ENCODE measurements around the gene FAT1. TPM values are rescaled to one million over a fixed set of nuclear protein-coding genes. Genes with fewer than 3 reads are reported as not detected.

Gene FAT1
- total and polyA plus RNA-seq, 4 donors = 110 to 217 (median 171) TPM

- H3K9me3 ChIP-seq (ENCODE audit: control insufficient read depth, insufficient read depth, low read length) = no peaks in the 10 kb centered on the region
- H3K4me3 ChIP-seq (ENCODE audit: low read depth, low read length) = no peak overlapping the region
- no peak overlapping the region for H3K27ac ChIP-seq (ENCODE audit: low read depth, low read length)
- H3K27me3 ChIP-seq (ENCODE audit: control insufficient read depth, insufficient read depth, low read length) = no peaks in the 10 kb centered on the region
- no peak for DNase-seq (ENCODE audit: low read depth in 4 of 6, low spot score in 6 of 6)
- no peaks in the 10 kb centered on the region for H3K4me1 ChIP-seq (ENCODE audit: control insufficient read depth, insufficient read depth, low read length)
- H3K36me3 ChIP-seq (ENCODE audit: control insufficient read depth, insufficient read depth, low read length) = peaks cover 3% of the 10 kb centered on the region
- WGBS (ENCODE audit: insufficient coverage) = 100% methylated on average over 1 of the region's 9 CpGs
Measured at GRCh38 chr4:186621959-186622553, 101.6 kb downstream of the FAT1 start.

GRCh38 chr4:186619088-186619487 is 104.6 kb downstream of the FAT1 start:
- Histone ChIP-seq H3K27me3 (ENCODE audit: control insufficient read depth, insufficient read depth, low read length) (no peaks in the 10 kb centered on the region), H3K36me3 (ENCODE audit: control insufficient read depth, insufficient read depth, low read length) (peaks cover 15% of the 10 kb centered on the region), H3K4me3 (ENCODE audit: low read depth, low read length) (no peak overlapping the region), H3K9me3 (ENCODE audit: control insufficient read depth, insufficient read depth, low read length) (no peaks in the 10 kb centered on the region), H3K4me1 (ENCODE audit: control insufficient read depth, insufficient read depth, low read length) (no peaks in the 10 kb centered on the region), H3K27ac (ENCODE audit: low read depth, low read length) (no peak overlapping the region)
- no peak for DNase-seq (ENCODE audit: low read depth in 4 of 6, low spot score in 6 of 6)
- WGBS (ENCODE audit: insufficient coverage) = 93% methylated on average over 3 of the region's 10 CpGs

GRCh38 chr4:186617921-186618320 is 105.7 kb downstream of the FAT1 start:
- WGBS (ENCODE audit: insufficient coverage) = 67% methylated on average over 3 of the region's 3 CpGs
- H3K36me3 ChIP-seq (ENCODE audit: control insufficient read depth, insufficient read depth, low read length) = peaks cover 16% of the 10 kb centered on the region
- H3K4me3 ChIP-seq (ENCODE audit: low read depth, low read length) = no peak overlapping the region
- no peak overlapping the region for H3K27ac ChIP-seq (ENCODE audit: low read depth, low read length)
- H3K4me1 ChIP-seq (ENCODE audit: control insufficient read depth, insufficient read depth, low read length) = no peaks in the 10 kb centered on the region
- no peaks in the 10 kb centered on the region for H3K9me3 ChIP-seq (ENCODE audit: control insufficient read depth, insufficient read depth, low read length)
- DNase-seq (ENCODE audit: low read depth in 4 of 6, low spot score in 6 of 6) = no peak
- no peaks in the 10 kb centered on the region for H3K27me3 ChIP-seq (ENCODE audit: control insufficient read depth, insufficient read depth, low read length)

GRCh38 chr4:186607490-186607889 is 116.2 kb downstream of the FAT1 start:
- H3K36me3 ChIP-seq (ENCODE audit: control insufficient read depth, insufficient read depth, low read length) = peaks cover 41% of the 10 kb centered on the region
- H3K4me3 ChIP-seq (ENCODE audit: low read depth, low read length) = no peak overlapping the region
- H3K27ac ChIP-seq (ENCODE audit: low read depth, low read length) = no peak overlapping the region
- H3K9me3 ChIP-seq (ENCODE audit: control insufficient read depth, insufficient read depth, low read length) = no peaks in the 10 kb centered on the region
- WGBS (ENCODE audit: insufficient coverage) = 92% methylated on average over 1 of the region's 1 CpG
- no peaks in the 10 kb centered on the region for H3K4me1 ChIP-seq (ENCODE audit: control insufficient read depth, insufficient read depth, low read length)
- DNase-seq (ENCODE audit: low read depth in 4 of 6, low spot score in 6 of 6) = no peak
- H3K27me3 ChIP-seq (ENCODE audit: control insufficient read depth, insufficient read depth, low read length) = no peaks in the 10 kb centered on the region

GRCh38 chr4:186606591-186606992 is 117.1 kb downstream of the FAT1 start:
- Histone ChIP-seq H3K9me3 (ENCODE audit: control insufficient read depth, insufficient read depth, low read length) (no peaks in the 10 kb centered on the region), H3K27me3 (ENCODE audit: control insufficient read depth, insufficient read depth, low read length) (no peaks in the 10 kb centered on the region), H3K4me1 (ENCODE audit: control insufficient read depth, insufficient read depth, low read length) (no peaks in the 10 kb centered on the region), H3K27ac (ENCODE audit: low read depth, low read length) (no peak overlapping the region), H3K4me3 (ENCODE audit: low read depth, low read length) (no peak overlapping the region), H3K36me3 (ENCODE audit: control insufficient read depth, insufficient read depth, low read length) (peaks cover 38% of the 10 kb centered on the region)
- DNase-seq (ENCODE audit: low read depth in 4 of 6, low spot score in 6 of 6) = no peak
- 89% methylated on average over 5 of the region's 6 CpGs for WGBS (ENCODE audit: insufficient coverage)

- H3K36me3 ChIP-seq (ENCODE audit: control insufficient read depth, insufficient read depth, low read length) = peaks cover 38% of the 10 kb centered on the region
Measured at GRCh38 chr4:186605261-186605865, 118.3 kb downstream of the FAT1 start.

GRCh38 chr4:186604124-186604807 is 119.4 kb downstream of the FAT1 start:
- Histone ChIP-seq H3K9me3 (ENCODE audit: control insufficient read depth, insufficient read depth, low read length) (no peaks in the 10 kb centered on the region), H3K36me3 (ENCODE audit: control insufficient read depth, insufficient read depth, low read length) (peaks cover 44% of the 10 kb centered on the region), H3K27ac (ENCODE audit: low read depth, low read length) (no peak overlapping the region), H3K27me3 (ENCODE audit: control insufficient read depth, insufficient read depth, low read length) (no peaks in the 10 kb centered on the region), H3K4me1 (ENCODE audit: control insufficient read depth, insufficient read depth, low read length) (no peaks in the 10 kb centered on the region), H3K4me3 (ENCODE audit: low read depth, low read length) (no peak overlapping the region)
- 95% methylated on average over 2 of the region's 7 CpGs for WGBS (ENCODE audit: insufficient coverage)
- DNase-seq (ENCODE audit: low read depth in 4 of 6, low spot score in 6 of 6) = no peak

More at GRCh38 chr4:186605261-186605865, 118.3 kb downstream of the FAT1 start:
- WGBS (ENCODE audit: insufficient coverage) = 96% methylated on average over 3 of the region's 3 CpGs
- DNase-seq (ENCODE audit: low read depth in 4 of 6, low spot score in 6 of 6) = no peak
- Histone ChIP-seq H3K9me3 (ENCODE audit: control insufficient read depth, insufficient read depth, low read length) (no peaks in the 10 kb centered on the region), H3K27me3 (ENCODE audit: control insufficient read depth, insufficient read depth, low read length) (no peaks in the 10 kb centered on the region), H3K27ac (ENCODE audit: low read depth, low read length) (no peak overlapping the region), H3K4me1 (ENCODE audit: control insufficient read depth, insufficient read depth, low read length) (no peaks in the 10 kb centered on the region), H3K4me3 (ENCODE audit: low read depth, low read length) (no peak overlapping the region)

GRCh38 chr4:186602978-186603377 is 120.7 kb downstream of the FAT1 start:
- no peaks in the 10 kb centered on the region for H3K9me3 ChIP-seq (ENCODE audit: control insufficient read depth, insufficient read depth, low read length)
- H3K4me3 ChIP-seq (ENCODE audit: low read depth, low read length) = no peak overlapping the region
- no peaks in the 10 kb centered on the region for H3K4me1 ChIP-seq (ENCODE audit: control insufficient read depth, insufficient read depth, low read length)
- H3K27ac ChIP-seq (ENCODE audit: low read depth, low read length) = no peak overlapping the region
- 94% methylated on average over 5 of the region's 9 CpGs for WGBS (ENCODE audit: insufficient coverage)
- DNase-seq (ENCODE audit: low read depth in 4 of 6, low spot score in 6 of 6) = no peak
- H3K27me3 ChIP-seq (ENCODE audit: control insufficient read depth, insufficient read depth, low read length) = no peaks in the 10 kb centered on the region
- H3K36me3 ChIP-seq (ENCODE audit: control insufficient read depth, insufficient read depth, low read length) = peaks cover 47% of the 10 kb centered on the region

- Histone ChIP-seq H3K27me3 (ENCODE audit: control insufficient read depth, insufficient read depth, low read length) (no peaks in the 10 kb centered on the region), H3K36me3 (ENCODE audit: control insufficient read depth, insufficient read depth, low read length) (peaks cover 33% of the 10 kb centered on the region), H3K9me3 (ENCODE audit: control insufficient read depth, insufficient read depth, low read length) (no peaks in the 10 kb centered on the region), H3K4me1 (ENCODE audit: control insufficient read depth, insufficient read depth, low read length) (no peaks in the 10 kb centered on the region), H3K4me3 (ENCODE audit: low read depth, low read length) (no peak overlapping the region), H3K27ac (ENCODE audit: low read depth, low read length) (no peak overlapping the region)
- 92% methylated on average over 7 of the region's 10 CpGs for WGBS (ENCODE audit: insufficient coverage)
- no peak for DNase-seq (ENCODE audit: low read depth in 4 of 6, low spot score in 6 of 6)
Measured at GRCh38 chr4:186599483-186599882, 124.2 kb downstream of the FAT1 start.

GRCh38 chr4:186598686-186599085 is 125.0 kb downstream of the FAT1 start:
- Histone ChIP-seq H3K9me3 (ENCODE audit: control insufficient read depth, insufficient read depth, low read length) (no peaks in the 10 kb centered on the region), H3K36me3 (ENCODE audit: control insufficient read depth, insufficient read depth, low read length) (peaks cover 37% of the 10 kb centered on the region), H3K4me3 (ENCODE audit: low read depth, low read length) (no peak overlapping the region), H3K27ac (ENCODE audit: low read depth, low read length) (no peak overlapping the region), H3K27me3 (ENCODE audit: control insufficient read depth, insufficient read depth, low read length) (no peaks in the 10 kb centered on the region), H3K4me1 (ENCODE audit: control insufficient read depth, insufficient read depth, low read length) (no peaks in the 10 kb centered on the region)
- DNase-seq (ENCODE audit: low read depth in 4 of 6, low spot score in 6 of 6) = no peak
- 98% methylated on average over 5 of the region's 7 CpGs for WGBS (ENCODE audit: insufficient coverage)
